K562 (cell line): Measurements from ENCODE around the gene TRPC4AP.

Experiments used
- NR3C1 ChIP-seq: sonication (generic); formaldehyde crosslinking; IDR thresholded peaks from 2 replicates; pipeline ENCODE4 v1.8.1; 2022; ENCODE audit warnings: missing genetic modification reagents
- POLR2A ChIP-seq: fragments of 450-650 bp; conservative IDR thresholded peaks from 2 replicates; pipeline ENCODE4 v1.6.1; 2016
- TAL1 ChIP-seq: fragments of 450-650 bp; IDR thresholded peaks from 2 replicates; pipeline ENCODE4 v1.6.1; 2016; ENCODE audit warnings: mild to moderate bottlenecking

DNA sequence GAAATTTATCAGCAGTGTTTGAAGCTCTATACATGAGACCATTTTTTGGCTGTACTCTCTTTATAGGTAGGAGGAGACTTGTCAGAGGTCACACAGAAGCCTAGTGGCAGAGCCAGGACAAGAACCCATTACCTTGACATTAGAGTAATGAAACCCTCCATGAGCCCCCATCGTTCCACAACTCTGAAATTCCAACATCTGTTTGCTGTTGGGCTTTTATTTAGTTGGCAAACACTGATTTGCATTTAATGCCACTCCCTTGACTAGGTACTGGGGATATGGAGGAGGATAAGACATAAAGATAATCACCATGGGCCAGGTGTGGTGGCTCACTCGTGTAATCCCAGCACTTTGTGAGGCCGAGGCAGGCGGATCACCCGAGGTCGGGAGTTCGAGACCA is 138.6 kb downstream of the TRPC4AP start:
- TF ChIP-seq TAL1 = no peak
- TF ChIP-seq POLR2A = no peak
- no peak for TF ChIP-seq NR3C1
